Cerebellar nuclear complex (tissue), 1 donor: ENCODE results near the gene SHOC2.

Source experiments
- DNase-seq, 2 experiments: peaks; one replicate each; lab custom pipeline; 2025; lab: John Stamatoyannopoulos, UW

Gene SHOC2

GRCh38 chr10:110946496-110946895 is 27.1 kb downstream of the SHOC2 start:
- DNase-seq = no peak

GRCh38 chr10:110947061-110947595 is 27.7 kb downstream of the SHOC2 start:
- no peak for DNase-seq

GRCh38 chr10:110951381-110951780 is 32.0 kb downstream of the SHOC2 start:
- DNase-seq = no peak

- DNase-seq = no peak
Observed at GRCh38 chr10:110957606-110958005, 38.2 kb downstream of the SHOC2 start.

GRCh38 chr10:110959379-110960332 is 40.3 kb downstream of the SHOC2 start:
- no peak for DNase-seq

GRCh38 chr10:110960333-110960712 is 40.9 kb downstream of the SHOC2 start:
- DNase-seq = no peak

- DNase-seq = no peak
Observed at GRCh38 chr10:110962443-110962842, 43.0 kb downstream of the SHOC2 start.

GRCh38 chr10:110963162-110963561 is 43.8 kb downstream of the SHOC2 start:
- DNase-seq = no peak

- DNase-seq = no peak
Observed at GRCh38 chr10:110964681-110965080, 45.3 kb downstream of the SHOC2 start.

GRCh38 chr10:110965216-110965615 is 45.8 kb downstream of the SHOC2 start:
- DNase-seq = no peak

GRCh38 chr10:110966146-110966545 is 46.7 kb downstream of the SHOC2 start:
- DNase-seq = no peak

- DNase-seq = no peak
Observed at GRCh38 chr10:110967009-110967630, 47.7 kb downstream of the SHOC2 start.

- DNase-seq = no peak
Observed at GRCh38 chr10:110967645-110968044, 48.2 kb downstream of the SHOC2 start.

- no peak for DNase-seq
Observed at GRCh38 chr10:110969183-110969582, 49.8 kb downstream of the SHOC2 start.

- no peak for DNase-seq
Observed at GRCh38 chr10:110971638-110972037, 52.2 kb downstream of the SHOC2 start.

GRCh38 chr10:110972231-110973134 is 53.1 kb downstream of the SHOC2 start:
- no peak for DNase-seq

GRCh38 chr10:110973400-110973799 is 54.0 kb downstream of the SHOC2 start:
- DNase-seq = no peak

GRCh38 chr10:110976577-110976976 is 57.2 kb downstream of the SHOC2 start:
- DNase-seq = no peak

- no peak for DNase-seq
Observed at GRCh38 chr10:110977662-110978061, 58.3 kb downstream of the SHOC2 start.

- no peak for DNase-seq
Observed at GRCh38 chr10:110978204-110978603, 58.8 kb downstream of the SHOC2 start.

GRCh38 chr10:110979611-110980010 is 60.2 kb downstream of the SHOC2 start:
- no peak for DNase-seq

- no peak for DNase-seq
Observed at GRCh38 chr10:110980807-110981206, 61.4 kb downstream of the SHOC2 start.
